Esophagus muscularis mucosa (tissue), 4 donors: Measurements from ENCODE around the gene TCF7L2. TPM values are rescaled to one million over a fixed set of nuclear protein-coding genes. Genes with fewer than 3 reads are reported as not detected.

Experiments used
- DNase-seq: peaks from one replicate; pipeline ENCODE4 v3.0.0-alpha.2; 2017; ENCODE audit errors: extremely low spot score
- H3K27ac ChIP-seq, 4 donors: fragments of 200-600 bp; sonication (generic); replicated peaks in 1 of 4; 1 replicate in 3 of 4; 2 replicates in 1 of 4; pipeline ENCODE4 v1.5.1; 2016 to 2019; ENCODE audit warnings: mild to moderate bottlenecking in 1 of 4
- H3K27me3 ChIP-seq, 4 donors: fragments of 200-600 bp; sonication (generic); one replicate each; pipeline versions ENCODE4 v1.5.1 to v1.6.0; 2016 to 2019
- H3K36me3 ChIP-seq, 4 donors: fragments of 200-600 bp; sonication (generic); one replicate each; pipeline ENCODE4 v1.5.1; 2016 to 2019
- H3K4me1 ChIP-seq, 4 donors: fragments of 200-600 bp; sonication (generic); one replicate each; pipeline ENCODE4 v1.5.1; 2016 to 2019
- H3K4me3 ChIP-seq, 4 donors: fragments of 200-600 bp; sonication (generic); 1 replicate in 2 of 4; 2 replicates in 2 of 4; pipeline ENCODE4 v1.5.1; 2016 to 2019; ENCODE audit warnings: mild to moderate bottlenecking in 4 of 4, moderate library complexity in 1 of 4
- H3K9me3 ChIP-seq, 4 donors: fragments of 200-600 bp; sonication (generic); 1 replicate in 3 of 4; 2 replicates in 1 of 4; pipeline ENCODE4 v1.5.1; 2016 to 2019
- CTCF ChIP-seq, 3 experiments: fragments of 200-600 bp in 2 of 3; fragments of 450-650 bp in 1 of 3; sonication (generic) in 2 of 3; IDR thresholded peaks; one replicate each; pipeline ENCODE4 v1.5.1; 2017 to 2019; ENCODE audit warnings: antibody characterized with exemption in 3 of 3, mild to moderate bottlenecking in 2 of 3, moderate library complexity in 1 of 3
- EP300 ChIP-seq: sonication (generic); formaldehyde crosslinking; IDR thresholded peaks from one replicate; pipeline ENCODE4 v1.6.1; 2017; ENCODE audit warnings: antibody characterized with exemption
- POLR2A ChIP-seq: fragments of 450-650 bp; IDR thresholded peaks from one replicate; pipeline ENCODE4 v1.6.1; 2017; ENCODE audit warnings: antibody characterized with exemption, moderate library complexity, mild to moderate bottlenecking, low read depth
- POLR2AphosphoS5 ChIP-seq, 2 donors: sonication (generic); formaldehyde crosslinking; IDR thresholded peaks; one replicate each; pipeline ENCODE4 v1.6.1; 2017; ENCODE audit warnings: antibody characterized with exemption in 2 of 2
- WGBS: methylation state at CpG from one replicate; pipeline ENCODE4 v1.1.5; 2018; 5-methylcytosine and 5-hydroxymethylcytosine counted together
- intact Hi-C: fragments of 100-400 bp; cut with DNase I; formaldehyde crosslinking; loops from one replicate; pipeline ENCODE4 v1.15.1; 2023
- total RNA-seq, 4 donors: library from RNA; depleted of rRNA; stranded (reverse); fragments of >200 nt; gene quantifications; one replicate each; pipeline versions ENCODE4 v1.1.0 to v1.2.1, GENCODE V29; 2016

Gene TCF7L2
- total RNA-seq, 4 donors from 2014 or later, result 7.8 to 24.1 (median 19.2) TPM

DNA sequence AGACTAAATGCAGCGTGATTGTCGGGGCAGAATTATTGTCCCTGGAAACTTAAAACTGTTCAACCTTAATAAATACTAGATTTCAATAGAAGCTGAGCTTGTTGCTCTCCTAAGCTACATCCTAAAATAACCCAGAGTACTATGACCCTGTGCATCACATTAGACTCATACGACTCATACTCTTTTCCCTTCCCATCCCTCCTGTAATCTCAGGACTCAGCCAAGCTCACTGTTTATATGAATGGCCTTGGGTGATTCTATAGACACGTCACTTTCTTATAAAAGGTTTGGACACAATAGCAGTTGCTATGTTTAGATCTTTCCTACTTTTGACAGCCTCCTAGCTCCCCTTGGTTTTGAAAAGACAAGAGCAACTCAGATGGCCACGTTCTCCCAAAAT lies 17.2 kb downstream of the TCF7L2 start:
- intact Hi-C loops, result no loop called here
- Histone ChIP-seq H3K9me3 (no peaks in the 10 kb centered on the region), H3K4me3 (no peak overlapping the region), H3K36me3 (peaks cover 0 to 6% (median 2%) of the 10 kb centered on the region in 4 donors), H3K27ac (no peak overlapping the region), H3K27me3 (no peaks in the 10 kb centered on the region), H3K4me1 (peaks cover 37 to 53% (median 46%) of the 10 kb centered on the region in 4 donors)
- DNase-seq, result no peak
- no peak for TF ChIP-seq EP300
- no peak for TF ChIP-seq CTCF (IDR thresholded peaks at IDR 0.05)
- TF ChIP-seq POLR2A, result no peak
- TF ChIP-seq POLR2AphosphoS5 (IDR thresholded peaks at IDR 0.05), result no peak
- 68% methylated on average over 5 of the region's 5 CpGs for WGBS

- Histone ChIP-seq H3K27ac (no peak overlapping the region), H3K36me3 (peaks cover 0 to 9% (median 3%) of the 10 kb centered on the region in 4 donors), H3K9me3 (no peaks in the 10 kb centered on the region), H3K4me3 (no peak overlapping the region), H3K27me3 (no peaks in the 10 kb centered on the region), H3K4me1 (peaks cover 23 to 44% (median 33%) of the 10 kb centered on the region in 4 donors)
- 95% methylated on average over 2 of the region's 2 CpGs for WGBS
- intact Hi-C loops, result no loop called here
- no peak for DNase-seq
- TF ChIP-seq POLR2AphosphoS5 (IDR thresholded peaks at IDR 0.05) (no peak), EP300 (no peak)
Observed at GRCh38 chr10:112969131-112969530, 19.1 kb downstream of the TCF7L2 start.

DNA sequence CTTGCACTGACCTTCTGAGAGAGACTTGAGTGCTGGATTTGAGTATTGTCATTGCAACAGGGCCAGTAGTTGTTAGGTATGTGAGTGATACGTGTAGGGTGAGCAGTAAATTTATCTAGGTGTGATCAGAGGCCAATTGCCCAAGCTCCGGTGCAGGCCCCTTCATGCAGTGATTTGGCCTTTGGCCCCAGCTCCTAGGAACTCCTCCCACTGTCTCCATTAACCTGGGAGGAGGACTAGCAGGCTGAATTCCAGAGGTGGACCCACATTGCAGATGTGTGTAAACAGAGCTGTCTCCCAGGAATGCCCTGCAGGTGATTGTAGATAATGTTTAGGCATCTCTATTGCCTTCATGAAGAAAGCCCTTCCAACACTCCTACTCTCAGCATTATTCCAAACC lies 19.5 kb downstream of the TCF7L2 start:
- 93% methylated on average over 2 of the region's 2 CpGs for WGBS
- Histone ChIP-seq H3K4me3 (no peak overlapping the region), H3K9me3 (no peaks in the 10 kb centered on the region), H3K27me3 (no peaks in the 10 kb centered on the region), H3K27ac (no peak overlapping the region), H3K4me1 (peaks cover 19 to 40% (median 29%) of the 10 kb centered on the region in 4 donors), H3K36me3 (peaks cover 0 to 9% (median 3%) of the 10 kb centered on the region in 4 donors)
- intact Hi-C loops, result no loop called here
- TF ChIP-seq CTCF (IDR thresholded peaks at IDR 0.05) (no peak), POLR2AphosphoS5 (IDR thresholded peaks at IDR 0.05) (no peak), EP300 (no peak), POLR2A (no peak)
- DNase-seq, result no peak

GRCh38 chr10:112970021-112970420 lies 20.0 kb downstream of the TCF7L2 start:
- H3K27me3 ChIP-seq, result no peaks in the 10 kb centered on the region
- 85% methylated on average over 4 of the region's 4 CpGs for WGBS

GRCh38 chr10:112972606-112973005 lies 22.6 kb downstream of the TCF7L2 start:
- intact Hi-C loops, result no loop called here
- Histone ChIP-seq H3K27ac (no peak overlapping the region), H3K36me3 (peaks cover 0 to 9% (median 3%) of the 10 kb centered on the region in 4 donors), H3K4me3 (no peak overlapping the region), H3K4me1 (peaks cover 0 to 20% (median 13%) of the 10 kb centered on the region in 4 donors), H3K27me3 (no peaks in the 10 kb centered on the region), H3K9me3 (no peaks in the 10 kb centered on the region)
- DNase-seq, result no peak
- TF ChIP-seq POLR2A (no peak), EP300 (no peak), POLR2AphosphoS5 (IDR thresholded peaks at IDR 0.05) (no peak), CTCF (IDR thresholded peaks at IDR 0.05) (no peak)
- WGBS, result 99% methylated on average over 5 of the region's 5 CpGs

More at GRCh38 chr10:112970021-112970420, 20.0 kb downstream of the TCF7L2 start:
- TF ChIP-seq CTCF (IDR thresholded peaks at IDR 0.05), result no peak
- TF ChIP-seq POLR2AphosphoS5 (IDR thresholded peaks at IDR 0.05), result no peak
- no peaks in the 10 kb centered on the region for H3K9me3 ChIP-seq
- no peak for DNase-seq
- intact Hi-C loops, result no loop called here
- no peak overlapping the region for H3K4me3 ChIP-seq
- H3K27ac ChIP-seq, result no peak overlapping the region
- peaks cover 0 to 9% (median 3%) of the 10 kb centered on the region in 4 donors for H3K36me3 ChIP-seq
- peaks cover 14 to 36% (median 27%) of the 10 kb centered on the region in 4 donors for H3K4me1 ChIP-seq
